Lower lobe of right lung (tissue), 2 donors: ENCODE data around the gene MROH2A. TPM values are rescaled to one million over a fixed set of nuclear protein-coding genes. Genes with fewer than 3 reads are reported as not detected.

Source experiments
- ATAC-seq, 2 donors: fragments of 200-7000 bp; cut with Tn5 transposase; one replicate each; pipeline ENCODE4 v1.9.1; 2020 to 2022; ENCODE audit warnings: mild to moderate bottlenecking in 2 of 2, moderate library complexity in 2 of 2
- DNase-seq: peaks from one replicate; pipeline ENCODE4 v3.0.0-alpha.2; 2020
- H3K27ac ChIP-seq: fragments of 200-600 bp; one replicate; pipeline ENCODE4 v1.8.0; 2022
- H3K27me3 ChIP-seq: fragments of 200-600 bp; one replicate; pipeline ENCODE4 v1.8.0; 2022; ENCODE audit warnings: low read depth
- H3K36me3 ChIP-seq: fragments of 200-600 bp; one replicate; pipeline ENCODE4 v1.8.0; 2022; ENCODE audit warnings: mild to moderate bottlenecking
- H3K4me1 ChIP-seq: fragments of 200-600 bp; one replicate; pipeline ENCODE4 v1.8.0; 2022
- H3K4me3 ChIP-seq: fragments of 200-600 bp; one replicate; pipeline ENCODE4 v1.8.0; 2022; ENCODE audit warnings: mild to moderate bottlenecking
- H3K9me3 ChIP-seq: fragments of 200-600 bp; one replicate; pipeline ENCODE4 v1.8.0; 2022
- CTCF ChIP-seq: fragments of 200-600 bp; IDR thresholded peaks from one replicate; pipeline ENCODE4 v1.8.0; 2022; ENCODE audit warnings: antibody characterized with exemption, mild to moderate bottlenecking
- intact Hi-C: fragments of 100-400 bp; cut with DNase I; formaldehyde crosslinking; loops from one replicate; pipeline ENCODE4 v1.11.0; 2022
- total RNA-seq: library from RNA; stranded (reverse); fragmentation: NEBNext Ultra II Directional; extraction: Animal tissue kit (Norgen Biotek cat#: 25700); gene quantifications from one replicate; pipeline ENCODE4 v1.2.1, GENCODE V29; 2021
- donor health status: DM: no; HTN: yes; CAD: no; lungs with severe emphysema.

MROH2A gene
- total RNA-seq, 1 donor from 2014 or later, result not detected

- no peaks in the 10 kb centered on the region for H3K36me3 ChIP-seq
- H3K27ac ChIP-seq, result peak within 1 kb of the TSS; percentile 67
- H3K9me3 ChIP-seq, result no peaks in the 10 kb centered on the region
- TF ChIP-seq CTCF, result no peak
- H3K4me3 ChIP-seq, result peak within 1 kb of the TSS; percentile 74
- H3K4me1 ChIP-seq, result peaks cover 15% of the 10 kb centered on the region
- ATAC-seq, result peak; percentile 98 to 99
- intact Hi-C loops, result no loop called here
- DNase-seq, result peak; percentile 90
- H3K27me3 ChIP-seq, result no peaks in the 10 kb centered on the region
These were observed 76.3 kb downstream of the MROH2A start, which contains the start of gene HJURP for GRCh38 chr2:233854241-233854981. Gene HJURP, minus strand, starts transcription at chr2:233854535. Its CDS starts 35 bp downstream, at chr2:233854500.

DNA sequence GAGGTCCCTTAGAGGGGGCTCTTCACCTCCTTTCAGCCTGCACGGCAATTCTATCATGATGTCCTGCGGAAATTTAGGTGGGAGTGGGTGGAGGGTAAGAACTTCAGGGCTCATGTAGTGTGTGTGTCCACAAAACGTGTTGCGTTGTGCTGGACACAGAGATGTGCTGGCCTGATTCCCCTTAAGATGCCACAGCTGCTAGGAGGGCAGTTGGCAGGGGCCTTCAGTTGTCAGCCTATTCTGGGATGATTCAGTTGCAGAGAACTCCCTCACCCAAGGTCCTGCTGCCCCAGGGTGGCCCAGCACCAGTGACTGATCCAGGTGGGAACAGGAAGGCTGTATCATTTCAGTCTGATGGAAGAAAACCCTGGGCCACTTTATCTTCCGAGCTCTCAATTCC, 77.2 kb downstream of the MROH2A start:
- H3K4me3 ChIP-seq, result no peak overlapping the region
- no peaks in the 10 kb centered on the region for H3K9me3 ChIP-seq
- no peak overlapping the region for H3K27ac ChIP-seq
- DNase-seq, result no peak
- intact Hi-C loops, result no loop called here
- TF ChIP-seq CTCF, result no peak
- H3K36me3 ChIP-seq, result no peaks in the 10 kb centered on the region
- no peak for ATAC-seq
- H3K27me3 ChIP-seq, result no peaks in the 10 kb centered on the region
- peaks cover 15% of the 10 kb centered on the region for H3K4me1 ChIP-seq

GRCh38 chr2:233856184-233856583, 78.1 kb downstream of the MROH2A start:
- Histone ChIP-seq H3K4me3 (no peak overlapping the region), H3K9me3 (no peaks in the 10 kb centered on the region), H3K4me1 (peaks cover 15% of the 10 kb centered on the region), H3K27me3 (no peaks in the 10 kb centered on the region), H3K36me3 (no peaks in the 10 kb centered on the region), H3K27ac (no peak overlapping the region)
- DNase-seq (no peak), ATAC-seq (no peak)
- intact Hi-C loops, result no loop called here
- TF ChIP-seq CTCF, result no peak

GRCh38 chr2:233857511-233858141, 79.5 kb downstream of the MROH2A start:
- TF ChIP-seq CTCF, result peak; percentile 65
- intact Hi-C loops, result no loop called here
- DNase-seq, result peak; percentile 73
- ATAC-seq, result peak; percentile 29 to 60
- Histone ChIP-seq H3K9me3 (no peaks in the 10 kb centered on the region), H3K36me3 (no peaks in the 10 kb centered on the region), H3K4me3 (no peak overlapping the region), H3K4me1 (peaks cover 15% of the 10 kb centered on the region), H3K27ac (no peak overlapping the region), H3K27me3 (no peaks in the 10 kb centered on the region)

- H3K27me3 ChIP-seq, result no peaks in the 10 kb centered on the region
- ATAC-seq (no peak), DNase-seq (no peak)
- TF ChIP-seq CTCF, result no peak
- H3K9me3 ChIP-seq, result no peaks in the 10 kb centered on the region
- H3K27ac ChIP-seq, result no peak overlapping the region
- peaks cover 15% of the 10 kb centered on the region for H3K4me1 ChIP-seq
- no peak overlapping the region for H3K4me3 ChIP-seq
- intact Hi-C loops, result no loop called here
- H3K36me3 ChIP-seq, result no peaks in the 10 kb centered on the region
These were observed 80.2 kb downstream of the MROH2A start for GRCh38 chr2:233858331-233858730.
